Measurements from ENCODE around the gene BSDC1. TPM values are rescaled to one million over a fixed set of nuclear protein-coding genes. Genes with fewer than 3 reads are reported as not detected.

BSDC1 gene
- total and polyA plus RNA-seq, 2 of the 13 experiments (the other 11 are each of a cell fraction or from before 2014, with no cell fraction given): 40.3 to 64.2 TPM

GRCh38 chr1:32400876-32401631 is 6.8 kb upstream of the BSDC1 start (continued):
- TF ChIP-seq MZF1 (CRISPR knock-in tag; IDR thresholded peaks at IDR 0.05; ENCODE audit: borderline replicate concordance) (no peak), ZFYVE20 (CRISPR knock-in tag; IDR thresholded peaks at IDR 0.05; ENCODE audit: borderline replicate concordance, low read depth) (no peak), ZFP41 (CRISPR knock-in tag; IDR thresholded peaks at IDR 0.05; ENCODE audit: borderline replicate concordance) (no peak), ZNF839 (CRISPR knock-in tag; IDR thresholded peaks at IDR 0.05; ENCODE audit: borderline replicate concordance) (no peak), KAT8 (CRISPR knock-in tag; IDR thresholded peaks at IDR 0.05) (no peak), HNRNPK (IDR thresholded peaks at IDR 0.05; ENCODE audit: low read depth, low read length, poor library complexity, severe bottlenecking) (no peak), ZNF558 (CRISPR knock-in tag; IDR thresholded peaks at IDR 0.05; ENCODE audit: borderline replicate concordance) (no peak), TFDP2 (CRISPR knock-in tag; IDR thresholded peaks at IDR 0.05) (no peak), TOPORS (CRISPR knock-in tag; IDR thresholded peaks at IDR 0.05) (no peak), ZNF598 (CRISPR knock-in tag; IDR thresholded peaks at IDR 0.05; ENCODE audit: borderline replicate concordance) (no peak; the same call in 1 of the 2 replicates), CREB1 (IDR thresholded peaks at IDR 0.05) (no peak), CREB1 (CRISPR knock-in tag; IDR thresholded peaks at IDR 0.05) (no peak), ZNF556 (CRISPR knock-in tag; IDR thresholded peaks at IDR 0.05; ENCODE audit: borderline replicate concordance) (no peak), SKIL (CRISPR knock-in tag; IDR thresholded peaks at IDR 0.05; ENCODE audit: borderline replicate concordance) (no peak), ZBTB42 (CRISPR knock-in tag; IDR thresholded peaks at IDR 0.05) (no peak), SMAD3 (CRISPR knock-in tag; IDR thresholded peaks at IDR 0.05) (0 out of 2 replicates have a peak, but pooled peaks have one; percentile 33), ZFY (CRISPR knock-in tag; IDR thresholded peaks at IDR 0.05) (peak; percentile 32; the same call in 1 of the 2 replicates), MED13 (CRISPR knock-in tag; IDR thresholded peaks at IDR 0.05) (no peak), MLLT10 (CRISPR knock-in tag; IDR thresholded peaks at IDR 0.05) (no peak), BCL6 (CRISPR knock-in tag; IDR thresholded peaks at IDR 0.05) (no peak), TERF1 (CRISPR knock-in tag; IDR thresholded peaks at IDR 0.05) (no peak)

All from HepG2 (cell line).